Adipocyte (in vitro differentiated cells): ENCODE data around the gene GRAMD1B.
"Not testable (repeated sequence)": the region's sequence is repeated elsewhere in the genome, so short reads cannot be mapped to it uniquely, and the experiment has no call there.

Source experiments
- DNase-seq: peaks from one replicate; pipeline ENCODE4 v3.0.0-alpha.2; 2015; ENCODE audit warnings: low read depth
- H3K27me3 ChIP-seq: replicated peaks from 2 replicates; pipeline ENCODE4 v1.7.0; 2013; ENCODE audit warnings: mild to moderate bottlenecking, low read length, moderate library complexity; ENCODE audit not compliant: control insufficient read depth, insufficient read depth
- H3K36me3 ChIP-seq: 2 replicates; pipeline ENCODE4 v1.7.0; 2013; ENCODE audit warnings: low read length, mild to moderate bottlenecking, moderate library complexity; ENCODE audit not compliant: control insufficient read depth, insufficient read depth, severe bottlenecking
- H3K4me1 ChIP-seq: 2 replicates; pipeline ENCODE4 v1.7.0; 2013; ENCODE audit warnings: mild to moderate bottlenecking, low read length, moderate library complexity; ENCODE audit not compliant: control insufficient read depth, insufficient read depth
- H3K4me3 ChIP-seq: 2 replicates; pipeline ENCODE4 v1.7.0; 2013; ENCODE audit warnings: mild to moderate bottlenecking, low read length, moderate library complexity
- H3K9ac ChIP-seq: 2 replicates; pipeline ENCODE4 v1.7.0; 2013; ENCODE audit warnings: mild to moderate bottlenecking, low read length, moderate library complexity
- H3K9me3 ChIP-seq: 2 replicates; pipeline ENCODE4 v1.7.0; 2013; ENCODE audit warnings: mild to moderate bottlenecking, low read length, moderate library complexity; ENCODE audit not compliant: control insufficient read depth

The GRAMD1B gene

DNA sequence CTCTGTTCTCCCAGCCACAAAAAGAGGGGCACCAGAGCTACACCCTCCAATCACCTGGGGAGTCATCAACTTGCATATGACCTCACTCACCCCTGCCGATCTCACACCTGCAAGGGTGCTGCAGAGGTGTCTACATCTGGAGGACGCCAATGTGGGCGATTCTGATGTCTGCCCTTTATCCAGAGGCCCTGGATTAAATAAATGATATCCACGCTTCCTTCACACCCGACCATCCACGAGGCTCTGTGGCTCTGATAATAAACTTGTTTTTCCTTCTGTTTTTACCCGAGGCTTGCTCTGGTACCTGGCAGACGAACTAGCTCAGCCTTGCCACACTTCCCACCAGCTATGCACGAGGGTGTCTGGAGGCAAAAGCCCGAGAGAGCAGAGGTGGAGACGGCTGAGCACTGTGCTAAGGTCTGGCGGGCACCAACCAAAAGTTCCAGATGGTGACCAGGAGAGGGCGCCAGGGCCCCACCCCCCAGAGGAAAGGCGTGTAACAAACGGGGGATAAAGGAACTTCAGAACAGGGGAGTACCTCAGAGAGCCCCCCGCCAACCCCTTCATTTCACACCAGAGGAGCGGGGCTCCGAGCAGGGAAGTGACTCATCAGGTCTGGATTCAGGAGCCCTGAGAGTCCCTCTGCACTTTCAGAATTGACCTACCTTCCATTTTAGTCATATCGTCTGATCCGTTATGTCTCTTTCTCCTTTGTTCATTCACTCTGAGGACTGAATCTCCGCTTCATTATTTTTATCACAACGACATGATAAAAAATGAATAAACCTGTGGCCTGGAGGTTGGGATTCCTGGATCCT, 210.8 kb downstream of the GRAMD1B start:
- DNase-seq: peak; percentile 62
- Histone ChIP-seq H3K9me3 (no peaks in the 10 kb centered on the region), H3K4me3 (no peak overlapping the region), H3K27me3 (peaks cover 51% of the 10 kb centered on the region), H3K4me1 (no peaks in the 10 kb centered on the region), H3K9ac (no peak overlapping the region), H3K36me3 (no peaks in the 10 kb centered on the region)

DNA sequence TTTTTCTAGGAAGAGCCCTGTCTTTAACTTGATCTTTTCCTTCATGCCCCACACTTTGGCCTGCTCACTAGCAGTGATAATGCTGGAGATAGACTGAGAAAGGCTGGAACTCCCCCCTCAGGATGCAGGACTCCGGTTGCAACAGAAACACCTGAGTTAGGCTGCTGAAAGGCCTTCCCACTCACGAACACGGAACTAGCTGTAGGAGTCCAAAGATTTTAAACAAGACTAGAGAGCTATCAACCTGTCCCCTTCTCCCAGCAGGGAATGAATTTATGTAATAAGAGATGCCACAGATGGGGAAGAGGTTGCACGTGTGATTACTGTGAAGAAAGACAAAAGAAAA, 211.4 kb downstream of the GRAMD1B start:
- H3K9ac ChIP-seq: no peak overlapping the region
- no peaks in the 10 kb centered on the region for H3K4me1 ChIP-seq
- H3K4me3 ChIP-seq: no peak overlapping the region
- DNase-seq: no peak
- H3K9me3 ChIP-seq: no peaks in the 10 kb centered on the region
- no peaks in the 10 kb centered on the region for H3K36me3 ChIP-seq
- peaks cover 53% of the 10 kb centered on the region for H3K27me3 ChIP-seq

DNA sequence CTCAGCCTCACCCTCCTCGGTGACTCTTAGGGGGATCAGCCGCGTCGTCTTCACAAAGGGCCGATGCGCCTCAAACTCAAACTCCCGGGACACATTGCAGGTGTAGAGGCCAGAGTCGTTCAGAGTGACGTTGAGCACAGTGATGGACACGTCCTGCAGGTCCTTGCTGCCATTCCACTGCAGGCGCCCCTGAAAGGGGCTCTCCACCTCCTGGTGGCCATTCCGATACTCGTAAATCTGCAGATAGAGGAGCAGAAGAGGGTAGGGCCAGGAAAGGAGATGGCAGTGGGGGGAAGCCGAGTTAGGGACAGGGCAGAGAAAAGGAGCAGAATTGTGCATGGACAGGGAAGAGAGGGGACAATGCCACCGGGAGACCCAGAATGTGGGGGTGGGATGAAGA, 212.4 kb downstream of the GRAMD1B start:
- no peak for DNase-seq
- no peaks in the 10 kb centered on the region for H3K4me1 ChIP-seq
- H3K9me3 ChIP-seq: no peaks in the 10 kb centered on the region
- no peaks in the 10 kb centered on the region for H3K36me3 ChIP-seq
- H3K27me3 ChIP-seq: peaks cover 56% of the 10 kb centered on the region
- no peak overlapping the region for H3K4me3 ChIP-seq
- H3K9ac ChIP-seq: no peak overlapping the region

DNA sequence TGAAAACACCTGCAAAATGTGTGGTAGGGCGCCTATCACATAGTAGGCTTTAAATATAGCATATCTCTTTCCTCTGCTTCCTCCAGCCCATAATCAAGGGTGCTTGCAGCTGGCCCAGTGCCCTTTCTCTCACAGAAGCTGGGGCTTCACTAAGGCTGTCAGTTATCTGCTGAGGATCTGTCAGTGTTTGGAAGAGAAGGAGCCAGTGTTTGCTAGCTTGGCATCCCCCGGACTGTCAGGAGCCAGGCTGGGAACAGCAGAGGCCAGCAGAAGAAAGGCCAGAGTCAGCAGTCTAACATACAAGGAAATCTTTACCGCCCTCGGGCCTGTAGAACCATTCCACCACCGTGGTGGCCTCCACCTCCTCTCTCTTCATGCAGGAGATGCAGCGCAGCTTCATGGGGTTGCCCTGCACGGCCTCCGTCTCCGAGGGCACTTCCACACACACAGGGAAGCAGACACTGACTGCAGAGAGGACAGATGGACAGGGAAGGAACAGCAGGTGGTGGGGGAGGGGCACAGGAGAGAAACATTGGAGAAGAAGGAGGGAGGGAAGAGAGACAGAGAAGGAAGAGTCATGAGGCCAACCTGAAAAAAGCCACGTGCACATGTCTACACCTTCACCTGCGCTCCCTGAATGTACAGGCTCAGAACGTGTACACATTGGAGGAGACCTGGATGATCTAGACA, 215.4 kb downstream of the GRAMD1B start:
- Histone ChIP-seq H3K36me3 (no peaks in the 10 kb centered on the region), H3K9me3 (peaks cover 3% of the 10 kb centered on the region), H3K27me3 (peaks cover 52% of the 10 kb centered on the region), H3K4me3 (no peak overlapping the region), H3K4me1 (no peaks in the 10 kb centered on the region), H3K9ac (no peak overlapping the region)
- no peak for DNase-seq

DNA sequence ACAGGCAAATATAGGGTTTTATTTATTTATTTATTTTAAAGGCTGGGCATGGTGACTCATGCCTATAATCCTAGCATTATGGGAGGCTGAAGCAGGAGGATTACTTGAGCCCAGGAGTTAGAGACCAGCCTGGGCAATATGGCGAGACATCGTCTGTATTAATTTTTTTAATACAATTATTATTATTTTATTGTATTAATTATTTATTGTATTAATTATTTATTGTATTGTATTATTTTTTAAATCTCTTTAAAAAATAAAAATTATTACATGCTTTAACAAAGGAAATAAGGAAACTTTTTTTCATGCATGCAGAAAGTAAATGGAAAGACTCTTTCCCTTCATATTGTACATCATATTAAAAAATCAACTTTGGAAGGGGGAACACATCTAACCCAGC, 220.8 kb downstream of the GRAMD1B start:
- Histone ChIP-seq H3K27me3 (peaks cover 61% of the 10 kb centered on the region), H3K9me3 (peaks cover 3% of the 10 kb centered on the region), H3K4me1 (peaks cover 5% of the 10 kb centered on the region), H3K4me3 (no peak overlapping the region), H3K9ac (no peak overlapping the region), H3K36me3 (no peaks in the 10 kb centered on the region)
- no peak for DNase-seq

DNA sequence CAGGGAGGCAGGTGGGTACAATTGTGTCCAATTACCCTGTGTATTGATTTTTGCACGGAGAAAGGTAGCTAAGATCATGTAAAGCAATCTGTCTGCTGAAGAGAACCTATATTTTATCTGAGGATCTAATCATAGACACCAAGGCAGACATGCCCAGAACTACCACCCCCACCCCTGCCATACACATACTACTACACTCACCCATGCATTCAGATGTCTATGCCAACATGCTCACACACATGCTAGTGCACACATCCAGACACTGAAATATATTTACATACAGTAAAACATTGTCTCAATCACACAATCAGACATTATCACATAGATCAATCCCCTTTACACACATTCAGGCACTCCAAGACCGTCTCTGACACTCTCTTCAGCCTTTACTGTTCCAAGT, 222.5 kb downstream of the GRAMD1B start:
- no peak overlapping the region for H3K4me3 ChIP-seq
- peaks cover 5% of the 10 kb centered on the region for H3K4me1 ChIP-seq
- no peak for DNase-seq
- H3K36me3 ChIP-seq: no peaks in the 10 kb centered on the region
- H3K27me3 ChIP-seq: peaks cover 48% of the 10 kb centered on the region
- peaks cover 3% of the 10 kb centered on the region for H3K9me3 ChIP-seq
- H3K9ac ChIP-seq: no peak overlapping the region

DNA sequence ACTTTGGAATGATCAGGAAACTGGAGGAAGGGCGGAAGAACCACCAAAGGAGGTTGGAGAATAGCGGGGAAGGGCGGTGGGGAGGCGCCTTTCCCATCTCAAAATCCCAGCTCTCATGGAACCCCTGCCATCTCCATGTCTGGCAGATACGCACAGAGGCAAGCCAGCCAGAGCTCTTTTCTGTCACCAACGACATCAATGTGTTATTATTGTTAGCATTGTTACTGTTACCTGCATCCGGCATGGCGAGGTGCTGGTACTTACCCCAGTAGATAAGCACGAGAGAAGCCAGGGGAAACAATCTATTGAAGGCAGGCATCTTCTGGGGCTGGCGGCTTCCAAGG, 223.4 kb downstream of the GRAMD1B start:
- Histone ChIP-seq H3K9me3 (peaks cover 3% of the 10 kb centered on the region), H3K9ac (no peak overlapping the region), H3K36me3 (no peaks in the 10 kb centered on the region), H3K27me3 (peaks cover 48% of the 10 kb centered on the region), H3K4me3 (no peak overlapping the region), H3K4me1 (peaks cover 5% of the 10 kb centered on the region)
- no peak for DNase-seq

DNA sequence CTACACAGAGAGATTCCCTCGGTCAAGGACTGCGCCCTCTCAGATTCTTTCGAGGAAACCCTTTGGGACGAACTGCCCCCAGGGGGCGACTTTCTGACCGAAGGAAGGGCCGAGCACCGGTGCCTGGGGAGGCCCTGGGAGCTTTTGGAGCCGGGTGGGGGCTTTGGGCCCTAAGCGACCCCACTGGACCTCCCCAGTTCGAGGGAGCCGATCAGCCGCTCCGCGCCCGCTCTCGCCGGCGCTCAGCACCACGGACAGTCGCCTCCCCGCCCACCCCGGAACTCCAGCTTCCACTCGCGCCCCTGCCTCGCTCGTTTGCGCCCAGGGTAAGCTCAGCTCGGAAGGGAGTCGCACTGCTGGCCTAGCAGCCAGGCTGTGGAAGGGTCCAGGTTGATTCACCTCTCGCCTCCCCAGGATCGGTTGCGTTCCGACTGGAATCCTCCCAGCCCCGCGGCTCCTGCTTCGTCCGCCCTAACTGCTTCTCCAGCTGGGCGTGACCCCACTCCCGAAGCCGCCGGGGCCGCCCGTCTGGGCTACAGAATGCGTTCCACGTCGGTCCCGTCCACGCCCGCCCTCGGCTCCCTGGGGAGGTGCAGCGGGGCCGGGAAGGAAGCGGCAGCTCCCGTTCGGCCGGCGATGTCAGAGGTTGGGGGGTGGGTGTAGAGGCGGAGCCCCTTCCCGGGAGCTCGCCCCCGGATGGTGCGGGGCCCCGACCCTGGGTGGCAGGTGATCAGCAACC, 223.9 kb downstream of the GRAMD1B start:
- peak; percentile 77 for DNase-seq
- H3K4me1 ChIP-seq: peaks cover 5% of the 10 kb centered on the region
- H3K27me3 ChIP-seq: peaks cover 50% of the 10 kb centered on the region
- peaks cover 3% of the 10 kb centered on the region for H3K9me3 ChIP-seq
- peak overlapping the region; percentile 84 for H3K4me3 ChIP-seq
- no peak overlapping the region for H3K9ac ChIP-seq
- no peaks in the 10 kb centered on the region for H3K36me3 ChIP-seq

DNA sequence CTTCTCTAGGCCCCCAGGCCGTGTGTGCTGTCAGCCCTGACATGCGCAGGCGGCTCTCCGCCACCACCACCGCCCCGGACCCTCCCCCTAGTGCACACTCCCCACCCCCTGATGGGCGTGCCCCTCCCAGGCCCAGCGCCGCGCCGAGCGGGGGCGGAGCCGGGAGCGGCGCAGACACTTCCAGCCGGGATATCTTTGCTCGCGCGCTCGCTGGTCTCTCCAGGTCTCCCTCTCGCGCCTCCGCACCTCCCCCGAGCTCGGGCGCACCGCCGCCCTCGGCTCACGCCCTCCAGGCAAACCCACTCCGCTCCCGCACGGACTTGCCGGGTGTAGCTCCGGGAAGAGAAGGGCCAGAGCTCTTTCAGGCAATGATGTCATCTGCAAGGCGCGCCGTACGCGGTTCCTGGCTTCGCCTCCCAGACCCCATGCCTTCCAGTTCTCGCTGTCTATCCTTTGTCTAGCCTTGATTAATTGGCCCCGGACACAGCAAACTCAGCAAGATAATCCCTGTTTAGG, 224.6 kb downstream of the GRAMD1B start, which contains the start of gene SCN3B:
Gene SCN3B, minus strand, starts transcription at position 59 of the 516 bp plus-strand sequence. CDS start 823 bp downstream, outside the sequence.
- DNase-seq: peak; percentile 61
- H3K4me3 ChIP-seq: peak within 1 kb of the TSS; percentile 84
- H3K27me3 ChIP-seq: peaks cover 55% of the 10 kb centered on the region
- H3K4me1 ChIP-seq: peaks cover 5% of the 10 kb centered on the region
- H3K36me3 ChIP-seq: no peaks in the 10 kb centered on the region
- no peaks in the 10 kb centered on the region for H3K9me3 ChIP-seq
- H3K9ac ChIP-seq: no peak within 1 kb of the TSS

DNA sequence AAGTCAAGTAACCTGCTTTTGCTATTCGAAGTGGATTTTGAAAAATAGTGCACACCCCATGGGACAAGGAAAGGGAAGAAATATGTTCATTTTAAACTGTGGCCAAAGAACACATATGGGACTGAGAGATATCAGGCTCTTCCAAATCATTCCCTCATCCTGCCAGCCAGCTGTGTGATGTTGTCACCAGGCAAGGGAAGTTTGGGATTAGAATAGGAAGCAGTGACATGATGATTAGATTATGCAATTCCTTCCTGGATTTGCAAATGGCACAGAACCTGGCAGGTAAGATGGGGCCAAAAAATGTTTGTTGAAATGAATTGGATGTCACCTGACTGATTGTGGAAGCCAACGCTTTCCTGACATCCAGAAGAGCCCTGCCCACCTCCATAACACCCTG, 229.2 kb downstream of the GRAMD1B start:
- no peaks in the 10 kb centered on the region for H3K9me3 ChIP-seq
- peaks cover 32% of the 10 kb centered on the region for H3K27me3 ChIP-seq
- peaks cover 5% of the 10 kb centered on the region for H3K4me1 ChIP-seq
- no peak overlapping the region for H3K9ac ChIP-seq
- no peak for DNase-seq
- no peaks in the 10 kb centered on the region for H3K36me3 ChIP-seq
- H3K4me3 ChIP-seq: no peak overlapping the region

DNA sequence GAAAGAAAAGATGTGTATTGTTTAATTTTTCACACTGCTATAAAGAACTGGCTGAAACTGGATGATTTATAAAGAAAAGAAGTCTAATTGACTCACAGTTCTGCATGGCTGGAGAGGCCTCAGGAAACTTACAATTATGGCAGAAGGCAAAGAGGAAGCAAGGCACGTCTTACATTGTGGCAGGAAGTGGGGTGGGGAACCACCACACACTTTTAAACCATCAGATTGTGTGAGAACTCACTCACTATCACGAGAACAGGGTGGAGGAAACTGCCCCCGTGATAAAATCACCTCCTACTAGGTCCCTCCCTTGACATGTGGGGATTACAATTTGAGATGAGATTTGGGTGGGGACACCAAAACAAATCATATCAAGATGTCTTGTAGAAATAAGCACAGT, 229.9 kb downstream of the GRAMD1B start:
- not testable (repeated sequence) for H3K36me3 ChIP-seq, H3K4me1 ChIP-seq, H3K9ac ChIP-seq, H3K9me3 ChIP-seq, H3K4me3 ChIP-seq, DNase-seq
- peaks cover 30% of the 10 kb centered on the region for H3K27me3 ChIP-seq
